Heart left ventricle (tissue), 13 donors: ENCODE results near the gene SUSD2.

Experiments
- CTCF ChIP-seq, 12 donors: fragments of 200-600 bp; sonication (generic) in 4 of 12; IDR thresholded peaks; one replicate each; pipeline versions ENCODE4 v1.5.0 to v1.8.0; 2018 to 2022; ENCODE audit warnings: antibody characterized with exemption in 12 of 12, mild to moderate bottlenecking in 5 of 12
- POLR2A ChIP-seq, 2 donors: fragments of 450-650 bp; IDR thresholded peaks; one replicate each; pipeline ENCODE4 v1.6.1; 2017; ENCODE audit warnings: antibody characterized with exemption in 2 of 2, mild to moderate bottlenecking in 2 of 2, moderate library complexity in 2 of 2
- donor health status: ischemic (EF 13 %, LVEDD 7.1; RV severe dilation, severe dysfunction).
- donor health status: DM: no; HTN: yes; CAD: no.
- donor health status: DM: no; HTN: no; CAD: no.
- donor health status: ischemic (EF 25% LVEDD 6.9; RV normal size, moderate dysfunction).
- donor health status: ischemic (EF 25% LVEDD 5.7; RV mildly dilated, moderate dysfunction).
- donor health status: ischemic (EF 35%, LVEDD 5.7; RV mildly dilated, moderate dysfunction).
- donor health status: nonischemic (EF 11% LVEDD 7.7; RV severe dilation, severe dysfunction).
- donor health status: DM: yes; HTN: yes; CAD: no.
- donor health status: PGD.
- donor health status: ischemic (EF 29% LVEDD 5.4; RV normal size, mild dysfunction).
- donor health status: nonischemic (EF 23%, LVEDD 6.1; RV moderate dilation, normal function).

- TF ChIP-seq CTCF (IDR thresholded peaks at IDR 0.05) = no peak
- no peak for TF ChIP-seq POLR2A (IDR thresholded peaks at IDR 0.05)
Measured at GRCh38 chr22:24214467-24215285, 33.4 kb downstream of the SUSD2 start.
